Psoas muscle (tissue), 8 donors: Measurements from ENCODE around the gene AP3S1. TPM values are rescaled to one million over a fixed set of nuclear protein-coding genes. Genes with fewer than 3 reads are reported as not detected.

Source experiments
- ATAC-seq, 4 donors: fragments of 200-7000 bp; cut with Tn5 transposase; one replicate each; pipeline ENCODE4 v1.9.1; 2020; ENCODE audit warnings: moderate library complexity in 3 of 4, mild to moderate bottlenecking in 2 of 4
- DNase-seq, 2 donors: peaks; one replicate each; pipeline ENCODE4 v3.0.0-alpha.2; 2020
- H3K27ac ChIP-seq: fragments of 200-600 bp; one replicate; pipeline ENCODE4 v1.8.0; 2022
- H3K27me3 ChIP-seq, 3 donors: fragments of 200-600 bp in 1 of 3; one replicate each; pipeline versions ENCODE4 v1.6.1 to v1.8.0; 2013 to 2022; ENCODE audit warnings: low read length in 2 of 3, mild to moderate bottlenecking in 2 of 3, moderate library complexity in 1 of 3; ENCODE audit not compliant: insufficient read depth in 3 of 3
- H3K36me3 ChIP-seq, 2 donors: fragments of 200-600 bp in 1 of 2; one replicate each; pipeline versions ENCODE4 v1.6.1 to v1.8.0; 2013 to 2022; ENCODE audit warnings: low read depth in 1 of 2, mild to moderate bottlenecking in 1 of 2, moderate library complexity in 1 of 2; ENCODE audit not compliant: insufficient read depth in 1 of 2
- H3K4me1 ChIP-seq: fragments of 200-600 bp; one replicate; pipeline ENCODE4 v1.8.0; 2022
- H3K4me3 ChIP-seq: fragments of 200-600 bp; one replicate; pipeline ENCODE4 v1.8.0; 2022; ENCODE audit warnings: mild to moderate bottlenecking
- H3K9me3 ChIP-seq: fragments of 200-600 bp; one replicate; pipeline ENCODE4 v1.8.0; 2022
- WGBS, 3 donors: extraction: QIAGEN DNeasy Blood & Tissue Kit; methylation state at CpG; one replicate each; pipeline versions ENCODE4 v1.1.6 to v1.1.7; 2013; 5-methylcytosine and 5-hydroxymethylcytosine counted together
- intact Hi-C, 2 donors: fragments of 100-400 bp; cut with DNase I; formaldehyde crosslinking; loops; one replicate each; pipeline versions ENCODE4 v1.11.0 to v1.14.2; 2022
- polyA plus RNA-seq, 3 donors: library from polyadenylated mRNA; stranded (reverse); fragments of 200-250 nt; gene quantifications; one replicate each; pipeline ENCODE4 v1.2.3, GENCODE V29; 2013
- total RNA-seq, 4 donors: library from RNA; stranded (reverse); fragmentation: NEBNext Ultra II Directional in 2 of 4; extraction: Animal tissue kit (Norgen Biotek cat#: 25700) in 2 of 4; gene quantifications; one replicate each; pipeline versions ENCODE4 v1.2.1 to v1.2.4, GENCODE V29; 2021 to 2023
- TF ChIP-seq, protein P1 (sequence below): fragments of 200-600 bp; IDR thresholded peaks from one replicate; pipeline ENCODE4 v1.8.0; 2022; ENCODE audit warnings: antibody characterized with exemption
- donor health status: healthy with polysubstance abuse.
- donor health status: DM: no; HTN: no; CAD: no; lungs with moderate emphysema.
- donor health status: Bipolar disorder and iron deficiency.
- donor health status: healthy.
- donor health status: DM: yes; HTN: yes; CAD: no.
- donor health status: DM: no; HTN: no; CAD: no.
- donor health status: DM: no; HTN: no; CAD: no.
- donor health status: DM: yes; HTN: yes; CAD: no.

Gene AP3S1
- total and polyA plus RNA-seq, 7 donors: 20.2 to 30.8 (median 27.6) TPM

DNA sequence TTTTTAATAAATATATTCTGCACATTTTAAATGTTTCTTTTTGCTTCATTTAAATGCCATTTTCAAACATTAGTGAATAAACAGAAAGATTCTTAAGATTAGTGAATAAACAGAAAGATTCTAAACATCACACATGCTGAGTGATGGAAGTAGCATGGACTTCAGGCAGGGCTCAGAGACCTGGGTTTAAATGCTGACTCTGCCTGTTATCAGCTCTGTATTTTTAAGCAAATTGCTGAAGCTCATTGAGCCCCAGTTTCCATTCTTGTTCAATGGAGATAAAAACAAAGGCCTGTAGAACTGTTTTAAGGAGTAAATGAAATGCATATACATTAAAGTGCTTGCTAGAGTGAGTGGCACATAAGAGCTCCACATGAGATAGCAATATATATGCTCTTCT is 112.4 kb downstream of the AP3S1 start:
- intact Hi-C loops: no loop called here
- no peak overlapping the region for H3K27ac ChIP-seq
- no peak for ATAC-seq
- no peaks in the 10 kb centered on the region for H3K4me1 ChIP-seq
- no peak overlapping the region for H3K4me3 ChIP-seq
- H3K27me3 ChIP-seq: peaks cover 0 to 23% (median 0%) of the 10 kb centered on the region in 3 donors
- H3K36me3 ChIP-seq: no peaks in the 10 kb centered on the region
- no peaks in the 10 kb centered on the region for H3K9me3 ChIP-seq
- DNase-seq: no peak
- TF ChIP-seq, protein P1, sequence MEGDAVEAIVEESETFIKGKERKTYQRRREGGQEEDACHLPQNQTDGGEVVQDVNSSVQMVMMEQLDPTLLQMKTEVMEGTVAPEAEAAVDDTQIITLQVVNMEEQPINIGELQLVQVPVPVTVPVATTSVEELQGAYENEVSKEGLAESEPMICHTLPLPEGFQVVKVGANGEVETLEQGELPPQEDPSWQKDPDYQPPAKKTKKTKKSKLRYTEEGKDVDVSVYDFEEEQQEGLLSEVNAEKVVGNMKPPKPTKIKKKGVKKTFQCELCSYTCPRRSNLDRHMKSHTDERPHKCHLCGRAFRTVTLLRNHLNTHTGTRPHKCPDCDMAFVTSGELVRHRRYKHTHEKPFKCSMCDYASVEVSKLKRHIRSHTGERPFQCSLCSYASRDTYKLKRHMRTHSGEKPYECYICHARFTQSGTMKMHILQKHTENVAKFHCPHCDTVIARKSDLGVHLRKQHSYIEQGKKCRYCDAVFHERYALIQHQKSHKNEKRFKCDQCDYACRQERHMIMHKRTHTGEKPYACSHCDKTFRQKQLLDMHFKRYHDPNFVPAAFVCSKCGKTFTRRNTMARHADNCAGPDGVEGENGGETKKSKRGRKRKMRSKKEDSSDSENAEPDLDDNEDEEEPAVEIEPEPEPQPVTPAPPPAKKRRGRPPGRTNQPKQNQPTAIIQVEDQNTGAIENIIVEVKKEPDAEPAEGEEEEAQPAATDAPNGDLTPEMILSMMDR: no peak

DNA sequence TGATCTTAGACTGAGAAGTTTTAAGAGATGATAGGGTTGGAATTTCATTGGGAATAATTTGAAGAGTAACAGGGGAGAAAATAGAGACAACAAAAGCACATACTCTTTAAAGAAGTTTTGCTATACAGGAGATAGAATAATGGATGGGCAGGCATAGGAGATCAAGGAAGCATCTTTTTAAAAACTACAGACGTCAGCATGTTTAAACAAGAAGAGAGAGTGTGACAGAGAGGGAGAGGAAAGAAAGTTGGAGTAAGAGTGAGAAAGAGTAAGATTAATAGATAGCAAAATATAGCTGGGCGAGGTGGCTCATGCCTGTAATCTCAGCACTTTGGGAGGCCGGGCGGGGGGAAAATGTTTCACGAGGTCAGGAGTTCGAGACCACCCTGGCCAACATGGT is 115.2 kb downstream of the AP3S1 start:
- WGBS, 3 donors: 72 to 89% (median 80%) methylated on average over 6 of the region's 6 CpGs
- Histone ChIP-seq H3K27me3 (peaks cover 0 to 50% (median 11%) of the 10 kb centered on the region in 3 donors), H3K4me1 (no peaks in the 10 kb centered on the region), H3K4me3 (no peak overlapping the region), H3K9me3 (no peaks in the 10 kb centered on the region), H3K27ac (no peak overlapping the region), H3K36me3 (no peaks in the 10 kb centered on the region)
- TF ChIP-seq, protein P1: no peak
- ATAC-seq (no peak), DNase-seq (no peak)
- intact Hi-C loops: no loop called here

DNA sequence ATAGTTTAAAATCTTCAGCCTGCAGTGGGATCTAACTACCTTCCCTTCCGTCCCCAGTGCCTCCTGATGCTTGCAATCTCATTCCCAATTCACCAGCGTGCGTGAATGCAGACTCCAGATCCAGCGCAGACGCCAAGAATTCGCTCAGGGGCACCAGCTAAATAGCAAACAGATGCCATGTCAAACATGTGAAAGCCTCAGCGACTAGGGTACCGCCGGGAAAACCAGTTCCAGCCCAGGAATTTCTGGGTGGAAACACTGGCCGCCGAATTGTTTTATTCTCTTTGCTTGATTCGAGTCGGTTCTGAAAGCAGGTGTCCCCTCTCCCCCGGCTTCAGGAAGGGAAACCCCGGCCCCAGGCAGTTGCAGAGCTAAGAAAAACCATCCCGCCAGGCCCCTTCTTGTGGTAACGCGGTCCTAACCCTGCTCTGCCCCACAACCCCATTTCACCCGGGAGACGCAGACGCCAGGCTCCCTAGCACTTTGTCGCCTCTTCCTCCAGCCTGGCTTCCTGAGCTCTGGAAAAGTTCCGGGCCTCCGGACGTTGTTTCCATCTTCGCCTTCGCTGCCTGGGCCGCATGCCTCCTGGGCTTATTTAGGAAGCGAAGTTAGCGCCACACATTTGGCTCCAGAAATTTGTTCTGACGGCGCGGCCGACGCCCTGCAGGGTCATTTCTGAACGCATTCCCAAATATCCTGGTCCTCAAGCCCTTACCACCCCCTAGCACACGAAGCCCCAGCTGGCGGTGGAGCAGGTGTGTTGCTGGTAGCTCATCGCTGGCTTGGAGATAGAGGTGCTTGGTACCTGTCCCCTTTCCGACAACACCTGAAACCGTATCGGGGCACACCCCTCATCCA is 119.9 kb downstream of the AP3S1 start:
- intact Hi-C loops: no loop called here
- DNase-seq: peak; percentile 18 to 67
- Histone ChIP-seq H3K4me1 (no peaks in the 10 kb centered on the region), H3K9me3 (no peaks in the 10 kb centered on the region), H3K27ac (no peak overlapping the region), H3K27me3 (peaks cover 0 to 84% (median 24%) of the 10 kb centered on the region in 3 donors), H3K4me3 (peak overlapping the region; percentile 55), H3K36me3 (no peaks in the 10 kb centered on the region)
- TF ChIP-seq, protein P1: no peak
- ATAC-seq: peak in 1 of 4 donors; percentile 37
- 5 to 6% (median 5%) methylated on average over 42 of the region's 42 CpGs for WGBS, 3 donors

DNA sequence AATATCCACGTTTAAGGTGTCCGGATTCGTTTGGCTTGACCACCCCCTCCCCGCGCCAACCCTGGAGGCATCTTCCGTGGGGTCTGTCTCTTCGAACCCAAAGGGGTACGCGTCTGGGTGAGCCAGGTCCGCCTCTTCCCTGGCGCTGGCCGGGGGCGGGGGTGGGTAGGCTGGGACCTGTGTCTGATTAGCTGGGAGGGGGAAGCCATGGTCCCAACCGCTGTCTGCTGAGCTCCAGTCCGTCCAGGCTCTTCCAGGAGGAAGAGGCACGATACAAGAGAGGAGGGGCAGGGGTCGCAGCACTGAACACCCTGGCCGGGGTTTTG is 120.5 kb downstream of the AP3S1 start, which contains the start of gene LVRN:
LVRN (plus strand) TSS at position 237 of the 326 bp plus-strand sequence. CDS start 143 bp downstream, outside the sequence.
- WGBS, 3 donors: 2 to 8% (median 5%) methylated on average over 15 to 18 of the region's 18 CpGs
- Histone ChIP-seq H3K27ac (no peak within 1 kb of the TSS), H3K27me3 (peaks cover 0 to 78% (median 24%) of the 10 kb centered on the region in 3 donors)

More for the DNA sequence above, 120.5 kb downstream of the AP3S1 start, which contains the start of gene LVRN:
- H3K4me3 ChIP-seq: peak within 1 kb of the TSS; percentile 55
- H3K36me3 ChIP-seq: no peaks in the 10 kb centered on the region
- ATAC-seq (no peak), DNase-seq (no peak)
- TF ChIP-seq, protein P1: no peak
- intact Hi-C loops: no loop called here
- H3K4me1 ChIP-seq: no peaks in the 10 kb centered on the region
- H3K9me3 ChIP-seq: no peaks in the 10 kb centered on the region
